ENCODE data around the gene ARL8A.
"Not testable (repeated sequence)": the region's sequence is repeated elsewhere in the genome, so short reads cannot be mapped to it uniquely, and the experiment has no call there.

ARL8A gene

GRCh38 chr1:202158810-202159533, 14.4 kb upstream of the ARL8A start:
- no peak for DNase-seq (ENCODE audit: low spot score)

GRCh38 chr1:202157945-202158344, 13.4 kb upstream of the ARL8A start:
- DNase-seq (ENCODE audit: low spot score) = no peak

GRCh38 chr1:202156590-202156989, 12.1 kb upstream of the ARL8A start:
- DNase-seq (ENCODE audit: low spot score) = no peak

GRCh38 chr1:202155478-202156021, 11.0 kb upstream of the ARL8A start:
- no peak for DNase-seq (ENCODE audit: low spot score)

GRCh38 chr1:202154766-202155477, 10.4 kb upstream of the ARL8A start:
- peak; percentile 55 for DNase-seq (ENCODE audit: low spot score)

- DNase-seq (ENCODE audit: low spot score) = no peak
These were observed 9.7 kb upstream of the ARL8A start for GRCh38 chr1:202154148-202154765.

GRCh38 chr1:202153284-202153683, 8.7 kb upstream of the ARL8A start:
- DNase-seq (ENCODE audit: low spot score) = no peak

- DNase-seq (ENCODE audit: low spot score) = no peak
These were observed 7.9 kb upstream of the ARL8A start for GRCh38 chr1:202152399-202152798.

- no peak for DNase-seq (ENCODE audit: low spot score)
These were observed 6.5 kb upstream of the ARL8A start for GRCh38 chr1:202151045-202151444.

GRCh38 chr1:202150602-202151001, 6.1 kb upstream of the ARL8A start:
- no peak for DNase-seq (ENCODE audit: low spot score)

GRCh38 chr1:202150187-202150586, 5.7 kb upstream of the ARL8A start:
- no peak for DNase-seq (ENCODE audit: low spot score)

- no peak for DNase-seq (ENCODE audit: low spot score)
These were observed 5.0 kb upstream of the ARL8A start for GRCh38 chr1:202149566-202149965.

- DNase-seq (ENCODE audit: low spot score) = no peak
These were observed 3.9 kb upstream of the ARL8A start for GRCh38 chr1:202148391-202148790.

GRCh38 chr1:202146993-202147392, 2.5 kb upstream of the ARL8A start:
- no peak for DNase-seq (ENCODE audit: low spot score)

- no peak for DNase-seq (ENCODE audit: low spot score)
These were observed 1.7 kb upstream of the ARL8A start for GRCh38 chr1:202146279-202146678.

GRCh38 chr1:202145744-202146140, 1.2 kb upstream of the ARL8A start:
- DNase-seq (ENCODE audit: low spot score) = not testable (repeated sequence)

- no peak for DNase-seq (ENCODE audit: low spot score)
These were observed 669 bp upstream of the ARL8A start for GRCh38 chr1:202145068-202145743.

- no peak for DNase-seq (ENCODE audit: low spot score)
These were observed 652 bp downstream of the ARL8A start for GRCh38 chr1:202143768-202144401.

- DNase-seq (ENCODE audit: low spot score) = no peak
These were observed 1.3 kb downstream of the ARL8A start for GRCh38 chr1:202143011-202143767.

GRCh38 chr1:202141468-202141867, 3.1 kb downstream of the ARL8A start:
- DNase-seq (ENCODE audit: low spot score) = not testable (repeated sequence)

- no peak for DNase-seq (ENCODE audit: low spot score)
These were observed 3.7 kb downstream of the ARL8A start for GRCh38 chr1:202140833-202141232.

Data from CD4-positive, alpha-beta T cell treated with Interleukin-6 at 100 ng/mL for 8 hours (primary cell).